ENCODE results near the gene HSD17B14. TPM values are rescaled to one million over a fixed set of nuclear protein-coding genes. Genes with fewer than 3 reads are reported as not detected.

Gene HSD17B14
- total and polyA plus RNA-seq, 9 of the 15 experiments (the other 6 are each of a cell fraction or from before 2014, with no cell fraction given): 0.16 TPM; not detected in 8

- TF ChIP-seq, protein P1, sequence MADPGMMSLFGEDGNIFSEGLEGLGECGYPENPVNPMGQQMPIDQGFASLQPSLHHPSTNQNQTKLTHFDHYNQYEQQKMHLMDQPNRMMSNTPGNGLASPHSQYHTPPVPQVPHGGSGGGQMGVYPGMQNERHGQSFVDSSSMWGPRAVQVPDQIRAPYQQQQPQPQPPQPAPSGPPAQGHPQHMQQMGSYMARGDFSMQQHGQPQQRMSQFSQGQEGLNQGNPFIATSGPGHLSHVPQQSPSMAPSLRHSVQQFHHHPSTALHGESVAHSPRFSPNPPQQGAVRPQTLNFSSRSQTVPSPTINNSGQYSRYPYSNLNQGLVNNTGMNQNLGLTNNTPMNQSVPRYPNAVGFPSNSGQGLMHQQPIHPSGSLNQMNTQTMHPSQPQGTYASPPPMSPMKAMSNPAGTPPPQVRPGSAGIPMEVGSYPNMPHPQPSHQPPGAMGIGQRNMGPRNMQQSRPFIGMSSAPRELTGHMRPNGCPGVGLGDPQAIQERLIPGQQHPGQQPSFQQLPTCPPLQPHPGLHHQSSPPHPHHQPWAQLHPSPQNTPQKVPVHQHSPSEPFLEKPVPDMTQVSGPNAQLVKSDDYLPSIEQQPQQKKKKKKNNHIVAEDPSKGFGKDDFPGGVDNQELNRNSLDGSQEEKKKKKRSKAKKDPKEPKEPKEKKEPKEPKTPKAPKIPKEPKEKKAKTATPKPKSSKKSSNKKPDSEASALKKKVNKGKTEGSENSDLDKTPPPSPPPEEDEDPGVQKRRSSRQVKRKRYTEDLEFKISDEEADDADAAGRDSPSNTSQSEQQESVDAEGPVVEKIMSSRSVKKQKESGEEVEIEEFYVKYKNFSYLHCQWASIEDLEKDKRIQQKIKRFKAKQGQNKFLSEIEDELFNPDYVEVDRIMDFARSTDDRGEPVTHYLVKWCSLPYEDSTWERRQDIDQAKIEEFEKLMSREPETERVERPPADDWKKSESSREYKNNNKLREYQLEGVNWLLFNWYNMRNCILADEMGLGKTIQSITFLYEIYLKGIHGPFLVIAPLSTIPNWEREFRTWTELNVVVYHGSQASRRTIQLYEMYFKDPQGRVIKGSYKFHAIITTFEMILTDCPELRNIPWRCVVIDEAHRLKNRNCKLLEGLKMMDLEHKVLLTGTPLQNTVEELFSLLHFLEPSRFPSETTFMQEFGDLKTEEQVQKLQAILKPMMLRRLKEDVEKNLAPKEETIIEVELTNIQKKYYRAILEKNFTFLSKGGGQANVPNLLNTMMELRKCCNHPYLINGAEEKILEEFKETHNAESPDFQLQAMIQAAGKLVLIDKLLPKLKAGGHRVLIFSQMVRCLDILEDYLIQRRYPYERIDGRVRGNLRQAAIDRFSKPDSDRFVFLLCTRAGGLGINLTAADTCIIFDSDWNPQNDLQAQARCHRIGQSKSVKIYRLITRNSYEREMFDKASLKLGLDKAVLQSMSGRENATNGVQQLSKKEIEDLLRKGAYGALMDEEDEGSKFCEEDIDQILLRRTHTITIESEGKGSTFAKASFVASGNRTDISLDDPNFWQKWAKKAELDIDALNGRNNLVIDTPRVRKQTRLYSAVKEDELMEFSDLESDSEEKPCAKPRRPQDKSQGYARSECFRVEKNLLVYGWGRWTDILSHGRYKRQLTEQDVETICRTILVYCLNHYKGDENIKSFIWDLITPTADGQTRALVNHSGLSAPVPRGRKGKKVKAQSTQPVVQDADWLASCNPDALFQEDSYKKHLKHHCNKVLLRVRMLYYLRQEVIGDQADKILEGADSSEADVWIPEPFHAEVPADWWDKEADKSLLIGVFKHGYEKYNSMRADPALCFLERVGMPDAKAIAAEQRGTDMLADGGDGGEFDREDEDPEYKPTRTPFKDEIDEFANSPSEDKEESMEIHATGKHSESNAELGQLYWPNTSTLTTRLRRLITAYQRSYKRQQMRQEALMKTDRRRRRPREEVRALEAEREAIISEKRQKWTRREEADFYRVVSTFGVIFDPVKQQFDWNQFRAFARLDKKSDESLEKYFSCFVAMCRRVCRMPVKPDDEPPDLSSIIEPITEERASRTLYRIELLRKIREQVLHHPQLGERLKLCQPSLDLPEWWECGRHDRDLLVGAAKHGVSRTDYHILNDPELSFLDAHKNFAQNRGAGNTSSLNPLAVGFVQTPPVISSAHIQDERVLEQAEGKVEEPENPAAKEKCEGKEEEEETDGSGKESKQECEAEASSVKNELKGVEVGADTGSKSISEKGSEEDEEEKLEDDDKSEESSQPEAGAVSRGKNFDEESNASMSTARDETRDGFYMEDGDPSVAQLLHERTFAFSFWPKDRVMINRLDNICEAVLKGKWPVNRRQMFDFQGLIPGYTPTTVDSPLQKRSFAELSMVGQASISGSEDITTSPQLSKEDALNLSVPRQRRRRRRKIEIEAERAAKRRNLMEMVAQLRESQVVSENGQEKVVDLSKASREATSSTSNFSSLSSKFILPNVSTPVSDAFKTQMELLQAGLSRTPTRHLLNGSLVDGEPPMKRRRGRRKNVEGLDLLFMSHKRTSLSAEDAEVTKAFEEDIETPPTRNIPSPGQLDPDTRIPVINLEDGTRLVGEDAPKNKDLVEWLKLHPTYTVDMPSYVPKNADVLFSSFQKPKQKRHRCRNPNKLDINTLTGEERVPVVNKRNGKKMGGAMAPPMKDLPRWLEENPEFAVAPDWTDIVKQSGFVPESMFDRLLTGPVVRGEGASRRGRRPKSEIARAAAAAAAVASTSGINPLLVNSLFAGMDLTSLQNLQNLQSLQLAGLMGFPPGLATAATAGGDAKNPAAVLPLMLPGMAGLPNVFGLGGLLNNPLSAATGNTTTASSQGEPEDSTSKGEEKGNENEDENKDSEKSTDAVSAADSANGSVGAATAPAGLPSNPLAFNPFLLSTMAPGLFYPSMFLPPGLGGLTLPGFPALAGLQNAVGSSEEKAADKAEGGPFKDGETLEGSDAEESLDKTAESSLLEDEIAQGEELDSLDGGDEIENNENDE (IDR thresholded peaks at IDR 0.05; ENCODE audit: low read depth, low read length): no peak
- TF ChIP-seq, protein P2, sequence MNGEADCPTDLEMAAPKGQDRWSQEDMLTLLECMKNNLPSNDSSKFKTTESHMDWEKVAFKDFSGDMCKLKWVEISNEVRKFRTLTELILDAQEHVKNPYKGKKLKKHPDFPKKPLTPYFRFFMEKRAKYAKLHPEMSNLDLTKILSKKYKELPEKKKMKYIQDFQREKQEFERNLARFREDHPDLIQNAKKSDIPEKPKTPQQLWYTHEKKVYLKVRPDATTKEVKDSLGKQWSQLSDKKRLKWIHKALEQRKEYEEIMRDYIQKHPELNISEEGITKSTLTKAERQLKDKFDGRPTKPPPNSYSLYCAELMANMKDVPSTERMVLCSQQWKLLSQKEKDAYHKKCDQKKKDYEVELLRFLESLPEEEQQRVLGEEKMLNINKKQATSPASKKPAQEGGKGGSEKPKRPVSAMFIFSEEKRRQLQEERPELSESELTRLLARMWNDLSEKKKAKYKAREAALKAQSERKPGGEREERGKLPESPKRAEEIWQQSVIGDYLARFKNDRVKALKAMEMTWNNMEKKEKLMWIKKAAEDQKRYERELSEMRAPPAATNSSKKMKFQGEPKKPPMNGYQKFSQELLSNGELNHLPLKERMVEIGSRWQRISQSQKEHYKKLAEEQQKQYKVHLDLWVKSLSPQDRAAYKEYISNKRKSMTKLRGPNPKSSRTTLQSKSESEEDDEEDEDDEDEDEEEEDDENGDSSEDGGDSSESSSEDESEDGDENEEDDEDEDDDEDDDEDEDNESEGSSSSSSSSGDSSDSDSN (IDR thresholded peaks at IDR 0.05; ENCODE audit: borderline replicate concordance in 1 of 2, low read depth in 2 of 2, low read length in 2 of 2): no peak
- TF ChIP-seq MTA3 (IDR thresholded peaks at IDR 0.05; ENCODE audit: borderline replicate concordance) (0 out of 2 replicates have a peak, but pooled peaks have one; percentile 69), EHMT2 (IDR thresholded peaks at IDR 0.05) (no peak), ETV5 (CRISPR knock-in tag; IDR thresholded peaks at IDR 0.05; ENCODE audit: low read depth) (peak; percentile 68; the same call in 1 of the 2 replicates), ZNF24 (IDR thresholded peaks at IDR 0.05) (no peak), SLC30A9 (CRISPR knock-in tag; IDR thresholded peaks at IDR 0.05) (no peak), MAZ (CRISPR knock-in tag; conservative IDR thresholded peaks at IDR 0.05 in 1 of 2, IDR thresholded peaks at IDR 0.05 in 1 of 2) (peak in 1 of 2 experiments; percentile 25; a peak in 2 of 4 replicates), MNT (conservative IDR thresholded peaks at IDR 0.05) (0 out of 4 replicates have a peak, but pooled peaks of 1 of the 2 experiments have one; percentile 11), POLR2G (IDR thresholded peaks at IDR 0.05; ENCODE audit: low read depth, low read length) (peak; percentile 83)
Observed at GRCh38 chr19:48858984-48859710, 22.9 kb upstream of the HSD17B14 start (continued).

Data from K562 (cell line).